Erythroblast (primary cell): ENCODE measurements around the gene DND1.

ENCODE experiments used
- GATA1 ChIP-seq: IDR thresholded peaks from 2 replicates; pipeline ENCODE4 v1.6.1; 2011; ENCODE audit warnings: low read depth, mild to moderate bottlenecking, control low read depth, low read length, moderate library complexity
- POLR2A ChIP-seq: IDR thresholded peaks from 2 replicates; pipeline ENCODE4 v1.6.1; 2011; ENCODE audit warnings: mild to moderate bottlenecking, low read length

DNA sequence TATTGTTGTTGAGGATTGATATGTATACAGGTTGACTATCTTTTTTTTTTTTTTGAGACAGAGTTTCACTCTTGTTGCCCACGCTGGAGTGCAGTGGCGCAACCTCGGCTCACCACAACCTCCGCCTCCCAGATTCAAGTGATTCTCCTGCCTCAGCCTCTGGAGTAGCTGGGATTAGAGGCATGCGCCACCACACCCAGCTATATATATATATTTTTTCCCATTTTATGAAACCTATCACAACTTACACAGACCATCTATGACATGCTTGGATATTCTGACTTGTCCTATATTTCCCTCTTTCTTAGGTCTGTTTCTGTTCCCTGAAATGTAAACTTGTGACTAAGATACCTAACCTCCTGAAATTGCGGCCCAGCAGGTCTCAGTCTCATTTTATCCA is 45.4 kb downstream of the DND1 start:
- TF ChIP-seq POLR2A (no peak), GATA1 (no peak)
